DOHH2 (cell line): ENCODE results near the gene SIRT3.

Source experiments
- H3F3A ChIP-seq: fragments of 200-600 bp; sonication (generic), shearing (Covaris generic); 2 replicates; pipeline ENCODE4 v1.6.0; 2016; ENCODE audit warnings: antibody characterized with exemption, mild to moderate bottlenecking; ENCODE audit not compliant: control insufficient read depth, insufficient read depth
- H3K27ac ChIP-seq: fragments of 200-600 bp; sonication (generic); 2 replicates; pipeline ENCODE4 v1.5.1; 2014; ENCODE audit warnings: low read depth, mild to moderate bottlenecking, low read length, moderate library complexity
- H3K27me3 ChIP-seq: fragments of 200-600 bp; sonication (generic); 2 replicates; pipeline ENCODE4 v1.6.1; 2014; ENCODE audit warnings: mild to moderate bottlenecking, low read length, mixed read lengths; ENCODE audit not compliant: control insufficient read depth
- H3K36me3 ChIP-seq: fragments of 200-600 bp; sonication (generic); 2 replicates; pipeline ENCODE4 v1.6.1; 2014; ENCODE audit warnings: mild to moderate bottlenecking, low read length, moderate library complexity, mixed read lengths; ENCODE audit not compliant: control insufficient read depth
- H3K4me1 ChIP-seq: fragments of 200-600 bp; sonication (generic); 2 replicates; pipeline ENCODE4 v1.6.1; 2014; ENCODE audit warnings: mild to moderate bottlenecking, low read length, mixed read lengths; ENCODE audit not compliant: control insufficient read depth
- H3K4me2 ChIP-seq: fragments of 200-600 bp; sonication (generic); 2 replicates; pipeline ENCODE4 v1.6.0; 2014; ENCODE audit warnings: mild to moderate bottlenecking, low read length, moderate library complexity
- H3K4me3 ChIP-seq: fragments of 200-600 bp; sonication (generic); 2 replicates; pipeline ENCODE4 v1.5.1; 2014; ENCODE audit warnings: mild to moderate bottlenecking, low read length, mixed read lengths
- H3K79me2 ChIP-seq: fragments of 200-600 bp; sonication (generic); 2 replicates; pipeline ENCODE4 v1.6.1; 2014; ENCODE audit warnings: mild to moderate bottlenecking, low read length, mixed read lengths; ENCODE audit not compliant: control insufficient read depth
- H3K9me2 ChIP-seq: fragments of 200-600 bp; sonication (generic); replicated peaks from 2 replicates; pipeline ENCODE4 v1.6.1; 2014; ENCODE audit warnings: mild to moderate bottlenecking, low read length, mixed read lengths; ENCODE audit not compliant: control insufficient read depth
- H3K9me3 ChIP-seq: fragments of 200-600 bp; sonication (generic); 2 replicates; pipeline ENCODE4 v1.6.1; 2014; ENCODE audit warnings: antibody characterized with exemption, low read length, mixed read lengths; ENCODE audit not compliant: control insufficient read depth, insufficient read depth
- H4K20me1 ChIP-seq: fragments of 200-600 bp; sonication (generic); 2 replicates; pipeline ENCODE4 v1.6.0; 2014; ENCODE audit warnings: low read depth, mild to moderate bottlenecking, antibody characterized with exemption, low read length, moderate library complexity; ENCODE audit not compliant: control insufficient read depth, insufficient read depth
- CTCF ChIP-seq: fragments of 200-600 bp; sonication (generic); IDR thresholded peaks from one replicate; pipeline ENCODE4 v1.5.1; 2014; ENCODE audit warnings: antibody characterized with exemption, mild to moderate bottlenecking, low read depth, low read length; ENCODE audit not compliant: poor library complexity, severe bottlenecking
- EZH2phosphoT487 ChIP-seq: fragments of 200-600 bp; sonication (generic); IDR thresholded peaks from 2 replicates; pipeline ENCODE4 v1.6.1; 2017; ENCODE audit warnings: borderline replicate concordance, mild to moderate bottlenecking, antibody characterized with exemption, low read length, moderate library complexity, mixed read lengths

The SIRT3 gene

GRCh38 chr11:210803-211180 lies 25.4 kb downstream of the SIRT3 start:
- peak overlapping the region; percentile 98; the same call in 1 of the 2 replicates for H3K4me2 ChIP-seq
- no peaks in the 10 kb centered on the region for H3K9me2 ChIP-seq
- H3K36me3 ChIP-seq, result peaks cover 89% of the 10 kb centered on the region
- H3F3A ChIP-seq, result peaks cover 10% of the 10 kb centered on the region
- H3K79me2 ChIP-seq, result peaks cover 51% of the 10 kb centered on the region
- peaks cover 15% of the 10 kb centered on the region for H4K20me1 ChIP-seq
- H3K4me3 ChIP-seq, result no peak overlapping the region
- no peak overlapping the region for H3K27ac ChIP-seq
- no peak for TF ChIP-seq CTCF
- no peak for TF ChIP-seq EZH2phosphoT487
- H3K27me3 ChIP-seq, result no peaks in the 10 kb centered on the region
- no peaks in the 10 kb centered on the region for H3K9me3 ChIP-seq
- H3K4me1 ChIP-seq, result peaks cover 22% of the 10 kb centered on the region

- Histone ChIP-seq H3K9me2 (no peaks in the 10 kb centered on the region), H3F3A (peaks cover 10% of the 10 kb centered on the region), H3K4me3 (peak overlapping the region; percentile 100; the same call in 1 of the 2 replicates), H3K9me3 (no peaks in the 10 kb centered on the region), H3K27me3 (no peaks in the 10 kb centered on the region), H3K27ac (no peak overlapping the region), H4K20me1 (peaks cover 20% of the 10 kb centered on the region), H3K36me3 (peaks cover 89% of the 10 kb centered on the region), H3K4me1 (peaks cover 26% of the 10 kb centered on the region), H3K79me2 (peaks cover 56% of the 10 kb centered on the region), H3K4me2 (peak overlapping the region; percentile 98)
- TF ChIP-seq CTCF, result no peak
- no peak for TF ChIP-seq EZH2phosphoT487
These were observed 25.9 kb downstream of the SIRT3 start for GRCh38 chr11:210122-210802.

- Histone ChIP-seq H3K36me3 (peaks cover 89% of the 10 kb centered on the region), H3F3A (peaks cover 8% of the 10 kb centered on the region), H3K9me3 (no peaks in the 10 kb centered on the region), H3K4me1 (peaks cover 26% of the 10 kb centered on the region), H3K4me2 (peak overlapping the region; percentile 98), H3K4me3 (peak overlapping the region; percentile 100), H3K79me2 (peaks cover 64% of the 10 kb centered on the region), H3K27ac (peak overlapping the region; percentile 89; the same call in 1 of the 2 replicates), H4K20me1 (peaks cover 20% of the 10 kb centered on the region), H3K27me3 (no peaks in the 10 kb centered on the region), H3K9me2 (no peaks in the 10 kb centered on the region)
- TF ChIP-seq CTCF (no peak), EZH2phosphoT487 (no peak)
These were observed 26.6 kb downstream of the SIRT3 start for GRCh38 chr11:209275-210121.
